DOHH2 (cell line): Measurements from ENCODE around the gene OLFM3.

Experiments used
- H3F3A ChIP-seq: fragments of 200-600 bp; sonication (generic), shearing (Covaris generic); 2 replicates; pipeline ENCODE4 v1.6.0; 2016; ENCODE audit warnings: antibody characterized with exemption, mild to moderate bottlenecking; ENCODE audit not compliant: control insufficient read depth, insufficient read depth
- H3K27ac ChIP-seq: fragments of 200-600 bp; sonication (generic); 2 replicates; pipeline ENCODE4 v1.5.1; 2014; ENCODE audit warnings: low read depth, mild to moderate bottlenecking, low read length, moderate library complexity
- H3K27me3 ChIP-seq: fragments of 200-600 bp; sonication (generic); 2 replicates; pipeline ENCODE4 v1.6.1; 2014; ENCODE audit warnings: mild to moderate bottlenecking, low read length, mixed read lengths; ENCODE audit not compliant: control insufficient read depth
- H3K36me3 ChIP-seq: fragments of 200-600 bp; sonication (generic); 2 replicates; pipeline ENCODE4 v1.6.1; 2014; ENCODE audit warnings: mild to moderate bottlenecking, low read length, moderate library complexity, mixed read lengths; ENCODE audit not compliant: control insufficient read depth
- H3K4me1 ChIP-seq: fragments of 200-600 bp; sonication (generic); 2 replicates; pipeline ENCODE4 v1.6.1; 2014; ENCODE audit warnings: mild to moderate bottlenecking, low read length, mixed read lengths; ENCODE audit not compliant: control insufficient read depth
- H3K4me2 ChIP-seq: fragments of 200-600 bp; sonication (generic); 2 replicates; pipeline ENCODE4 v1.6.0; 2014; ENCODE audit warnings: mild to moderate bottlenecking, low read length, moderate library complexity
- H3K4me3 ChIP-seq: fragments of 200-600 bp; sonication (generic); 2 replicates; pipeline ENCODE4 v1.5.1; 2014; ENCODE audit warnings: mild to moderate bottlenecking, low read length, mixed read lengths
- H3K79me2 ChIP-seq: fragments of 200-600 bp; sonication (generic); 2 replicates; pipeline ENCODE4 v1.6.1; 2014; ENCODE audit warnings: mild to moderate bottlenecking, low read length, mixed read lengths; ENCODE audit not compliant: control insufficient read depth
- H3K9me2 ChIP-seq: fragments of 200-600 bp; sonication (generic); replicated peaks from 2 replicates; pipeline ENCODE4 v1.6.1; 2014; ENCODE audit warnings: mild to moderate bottlenecking, low read length, mixed read lengths; ENCODE audit not compliant: control insufficient read depth
- H3K9me3 ChIP-seq: fragments of 200-600 bp; sonication (generic); 2 replicates; pipeline ENCODE4 v1.6.1; 2014; ENCODE audit warnings: antibody characterized with exemption, low read length, mixed read lengths; ENCODE audit not compliant: control insufficient read depth, insufficient read depth
- H4K20me1 ChIP-seq: fragments of 200-600 bp; sonication (generic); 2 replicates; pipeline ENCODE4 v1.6.0; 2014; ENCODE audit warnings: low read depth, mild to moderate bottlenecking, antibody characterized with exemption, low read length, moderate library complexity; ENCODE audit not compliant: control insufficient read depth, insufficient read depth
- EZH2phosphoT487 ChIP-seq: fragments of 200-600 bp; sonication (generic); IDR thresholded peaks from 2 replicates; pipeline ENCODE4 v1.6.1; 2017; ENCODE audit warnings: borderline replicate concordance, mild to moderate bottlenecking, antibody characterized with exemption, low read length, moderate library complexity, mixed read lengths
- TF ChIP-seq, protein P1 (sequence below): fragments of 200-600 bp; sonication (generic); IDR thresholded peaks from one replicate; pipeline ENCODE4 v1.5.1; 2014; ENCODE audit warnings: antibody characterized with exemption, mild to moderate bottlenecking, low read depth, low read length; ENCODE audit not compliant: poor library complexity, severe bottlenecking

The OLFM3 gene

DNA sequence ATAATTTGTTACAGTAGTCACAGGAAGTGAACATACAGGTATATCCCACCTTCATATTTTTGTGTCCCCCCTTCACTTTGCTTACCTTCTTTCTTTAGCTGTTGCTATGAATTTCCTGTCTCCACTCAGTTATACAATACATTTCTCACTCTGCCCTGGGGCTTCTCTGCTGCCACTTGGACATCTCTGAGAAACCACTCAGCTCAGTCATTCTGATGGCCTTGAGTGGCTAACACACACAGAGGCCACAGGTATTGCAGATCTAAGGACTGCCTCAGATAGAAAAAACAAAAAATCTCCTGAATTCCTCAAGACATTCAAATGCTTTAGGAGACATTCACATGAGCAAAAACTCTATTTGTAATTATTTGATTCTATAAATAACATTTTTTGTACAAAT is 87.7 kb downstream of the OLFM3 start:
- Histone ChIP-seq H3K4me1 (no peaks in the 10 kb centered on the region), H3K79me2 (no peaks in the 10 kb centered on the region), H3K27me3 (no peaks in the 10 kb centered on the region), H4K20me1 (no peaks in the 10 kb centered on the region), H3K36me3 (no peaks in the 10 kb centered on the region), H3F3A (no peaks in the 10 kb centered on the region), H3K9me2 (no peaks in the 10 kb centered on the region), H3K27ac (no peak overlapping the region), H3K4me2 (no peak overlapping the region), H3K4me3 (no peak overlapping the region), H3K9me3 (no peaks in the 10 kb centered on the region)
- TF ChIP-seq, protein P1, sequence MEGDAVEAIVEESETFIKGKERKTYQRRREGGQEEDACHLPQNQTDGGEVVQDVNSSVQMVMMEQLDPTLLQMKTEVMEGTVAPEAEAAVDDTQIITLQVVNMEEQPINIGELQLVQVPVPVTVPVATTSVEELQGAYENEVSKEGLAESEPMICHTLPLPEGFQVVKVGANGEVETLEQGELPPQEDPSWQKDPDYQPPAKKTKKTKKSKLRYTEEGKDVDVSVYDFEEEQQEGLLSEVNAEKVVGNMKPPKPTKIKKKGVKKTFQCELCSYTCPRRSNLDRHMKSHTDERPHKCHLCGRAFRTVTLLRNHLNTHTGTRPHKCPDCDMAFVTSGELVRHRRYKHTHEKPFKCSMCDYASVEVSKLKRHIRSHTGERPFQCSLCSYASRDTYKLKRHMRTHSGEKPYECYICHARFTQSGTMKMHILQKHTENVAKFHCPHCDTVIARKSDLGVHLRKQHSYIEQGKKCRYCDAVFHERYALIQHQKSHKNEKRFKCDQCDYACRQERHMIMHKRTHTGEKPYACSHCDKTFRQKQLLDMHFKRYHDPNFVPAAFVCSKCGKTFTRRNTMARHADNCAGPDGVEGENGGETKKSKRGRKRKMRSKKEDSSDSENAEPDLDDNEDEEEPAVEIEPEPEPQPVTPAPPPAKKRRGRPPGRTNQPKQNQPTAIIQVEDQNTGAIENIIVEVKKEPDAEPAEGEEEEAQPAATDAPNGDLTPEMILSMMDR, result no peak
- TF ChIP-seq EZH2phosphoT487, result no peak

DNA sequence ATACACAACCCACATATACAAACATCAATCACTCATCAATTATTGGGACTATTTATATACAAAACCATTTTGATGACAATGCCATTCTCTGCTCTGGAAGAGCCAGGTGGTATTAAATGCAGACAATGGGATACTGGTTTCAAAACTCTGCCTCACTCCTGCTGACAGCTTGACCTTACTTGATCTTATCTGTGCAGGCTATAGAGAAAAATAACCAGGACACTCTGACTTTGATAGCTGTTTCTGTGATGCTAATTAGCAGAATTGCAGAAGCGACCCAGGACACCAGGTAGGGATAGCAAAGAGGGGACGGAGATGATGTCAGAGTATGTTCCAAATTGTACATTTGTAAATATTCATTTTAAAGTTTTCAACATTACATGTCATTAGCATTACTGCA is 89.5 kb downstream of the OLFM3 start:
- no peak overlapping the region for H3K4me3 ChIP-seq

DNA sequence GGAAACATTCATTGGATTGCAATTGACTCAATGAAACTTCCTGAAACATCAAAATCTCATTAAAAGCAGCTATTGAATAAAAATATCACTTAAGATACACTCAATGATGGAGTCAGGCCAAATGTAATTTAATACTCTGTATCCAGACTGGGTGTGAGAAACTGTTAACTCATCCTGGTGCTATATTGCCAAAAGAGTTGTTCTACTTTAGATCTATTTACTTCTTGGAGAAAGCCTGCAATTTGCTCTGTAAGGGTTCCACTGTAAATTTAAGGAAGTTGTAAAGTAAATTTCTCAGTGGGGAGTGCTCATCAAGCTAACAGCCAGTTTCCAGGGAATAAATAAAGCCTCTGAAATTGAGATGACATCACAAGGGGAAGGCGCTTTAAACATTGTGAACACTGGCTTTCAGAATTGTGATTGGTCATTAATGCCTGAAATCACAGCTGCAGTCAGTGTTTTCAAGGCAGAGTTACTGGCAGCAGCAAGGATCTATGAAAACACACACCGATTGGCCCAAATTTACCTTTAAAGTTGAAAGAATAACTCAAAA is 91.4 kb downstream of the OLFM3 start:
- no peak overlapping the region for H3K4me3 ChIP-seq
- H3K79me2 ChIP-seq, result no peaks in the 10 kb centered on the region
- no peaks in the 10 kb centered on the region for H4K20me1 ChIP-seq
- H3K4me1 ChIP-seq, result no peaks in the 10 kb centered on the region
- no peaks in the 10 kb centered on the region for H3F3A ChIP-seq
- TF ChIP-seq, protein P1, result no peak
- TF ChIP-seq EZH2phosphoT487, result no peak
- no peak overlapping the region for H3K4me2 ChIP-seq
- H3K9me2 ChIP-seq, result no peaks in the 10 kb centered on the region
- H3K36me3 ChIP-seq, result no peaks in the 10 kb centered on the region
- H3K27me3 ChIP-seq, result no peaks in the 10 kb centered on the region
- no peaks in the 10 kb centered on the region for H3K9me3 ChIP-seq
- no peak overlapping the region for H3K27ac ChIP-seq

More for the DNA sequence above, 89.5 kb downstream of the OLFM3 start:
- no peaks in the 10 kb centered on the region for H3K79me2 ChIP-seq
- H3F3A ChIP-seq, result no peaks in the 10 kb centered on the region
- H3K4me1 ChIP-seq, result no peaks in the 10 kb centered on the region
- no peaks in the 10 kb centered on the region for H3K27me3 ChIP-seq
- H3K36me3 ChIP-seq, result no peaks in the 10 kb centered on the region
- TF ChIP-seq EZH2phosphoT487, result no peak
- TF ChIP-seq, protein P1, result no peak
- no peak overlapping the region for H3K27ac ChIP-seq
- no peaks in the 10 kb centered on the region for H4K20me1 ChIP-seq
- no peak overlapping the region for H3K4me2 ChIP-seq
- no peaks in the 10 kb centered on the region for H3K9me3 ChIP-seq
- no peaks in the 10 kb centered on the region for H3K9me2 ChIP-seq
